OCI-LY7 (cell line): ENCODE measurements around the gene CCSER2.

ENCODE experiments used
- CTCF ChIP-seq: fragments of 200-600 bp; sonication (generic); conservative IDR thresholded peaks from 2 replicates; pipeline ENCODE4 v1.5.1; 2014; ENCODE audit warnings: mild to moderate bottlenecking, antibody characterized with exemption, low read length, moderate library complexity, mixed read lengths
- EZH2phosphoT487 ChIP-seq: fragments of 200-600 bp; sonication (generic); IDR thresholded peaks from 2 replicates; pipeline ENCODE4 v1.6.1; 2018; ENCODE audit warnings: low read depth, borderline replicate concordance, mild to moderate bottlenecking, mixed run types, antibody characterized with exemption, low read length, moderate library complexity, mixed read lengths

GRCh38 chr10:84524435-84524834 is 196.0 kb downstream of the CCSER2 start:
- TF ChIP-seq CTCF (no peak), EZH2phosphoT487 (no peak)
